Measurements from ENCODE around the gene SMG9. TPM values are rescaled to one million over a fixed set of nuclear protein-coding genes. Genes with fewer than 3 reads are reported as not detected.

Gene SMG9
- total and polyA plus RNA-seq, 2 of the 4 experiments (the other 2 are of a cell fraction) = 4.8 to 24.3 TPM

DNA sequence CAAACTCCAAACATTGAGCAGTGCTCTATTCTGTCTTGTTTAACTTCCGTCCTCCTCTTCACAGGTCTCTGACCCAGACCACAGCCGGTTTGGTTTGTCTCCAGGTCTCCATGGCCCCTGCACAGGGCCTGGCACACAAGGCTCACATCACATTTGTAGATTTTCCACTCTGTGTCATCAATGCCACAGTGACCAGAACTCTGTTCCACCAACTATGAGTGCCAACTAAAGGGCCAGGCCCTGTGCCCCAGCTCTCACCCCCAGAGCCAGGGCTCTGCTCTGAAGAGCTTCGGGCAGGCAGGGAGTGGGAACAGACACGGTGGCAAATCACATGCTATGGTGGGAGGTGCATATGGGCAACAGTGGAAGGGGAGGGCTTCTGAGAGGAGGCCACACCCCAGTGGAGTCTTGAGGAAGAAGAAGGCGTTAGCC lies 16.0 kb downstream of the SMG9 start:
- Histone ChIP-seq H3K36me3 (ENCODE audit: control insufficient read depth, insufficient read depth, low read length) (peaks cover 48% of the 10 kb centered on the region), H2AK5ac (ENCODE audit: low read depth, low read length) (no peak overlapping the region), H3K56ac (ENCODE audit: extremely low read depth, insufficient read depth, low read length) (no peak overlapping the region), H3K9me3 (ENCODE audit: control insufficient read depth, insufficient read depth, low read length) (no peaks in the 10 kb centered on the region), H2BK120ac (ENCODE audit: low read depth, low read length) (no peak overlapping the region), H3K9ac (ENCODE audit: low read depth, low read length) (no peak overlapping the region), H3K79me1 (ENCODE audit: low read depth in 1 of 2, low read length in 2 of 2) (peaks cover 0 to 13% of the 10 kb centered on the region in 2 experiments; a peak in 1 of 4 replicates), H3K9me1 (ENCODE audit: insufficient read depth, low read length) (peaks cover 3% of the 10 kb centered on the region; the same call in 1 of the 2 replicates), H3K27ac (ENCODE audit: insufficient read depth, low read length) (no peak overlapping the region), H3K4me3 (ENCODE audit: insufficient read depth, low read depth, low read length) (no peak overlapping the region), H2BK20ac (ENCODE audit: low read depth, low read length) (no peak overlapping the region), H2AFZ (replicated peaks; ENCODE audit: low read length, poor library complexity) (no peak overlapping the region), H2BK5ac (ENCODE audit: low read depth, low read length, poor library complexity, severe bottlenecking) (no peak overlapping the region), H2AK9ac (replicated peaks; ENCODE audit: low read depth, low read length, poor library complexity) (no peak overlapping the region), H4K91ac (ENCODE audit: insufficient read depth, low read depth, low read length) (no peak overlapping the region), H3K14ac (replicated peaks; ENCODE audit: low read depth, low read length) (no peak overlapping the region), H4K8ac (ENCODE audit: low read depth in 2 of 2, low read length in 2 of 2) (no peak overlapping the region), H3K27me3 (ENCODE audit: control insufficient read depth, insufficient read depth, low read length) (no peaks in the 10 kb centered on the region), H4K5ac (ENCODE audit: low read depth, low read length) (no peak overlapping the region), H3K4ac (ENCODE audit: low read depth, low read length) (no peak overlapping the region), H3K18ac (ENCODE audit: low read depth, low read length) (no peak overlapping the region), H3K23ac (ENCODE audit: low read depth, low read length) (no peak overlapping the region), H2BK15ac (ENCODE audit: low read depth, low read length) (no peak overlapping the region), H3K4me2 (ENCODE audit: low read depth, low read length) (no peak overlapping the region), H3K4me1 (ENCODE audit: control insufficient read depth, insufficient read depth, low read length) (peaks cover 7% of the 10 kb centered on the region; the same call in 1 of the 2 replicates), H4K20me1 (ENCODE audit: insufficient read depth, low read length) (peaks cover 5% of the 10 kb centered on the region; the same call in 1 of the 2 replicates)
- 58% methylated on average over 3 of the region's 5 CpGs; no CpG with 5 or more reads in 1 of the 2 experiments for WGBS, 2 experiments (ENCODE audit: extremely low coverage in 2 of 2, insufficient read length in 1 of 2)
- BruUV-seq (replicated peaks) = no TSS peak
- DNase-seq = no peak
- CTCF ChIA-PET = interaction anchor here (0.6 to 0.9 kb wide), 2 partner anchors 36 to 1554 kb away, joined by 3 to 4 read pairs; no protein-coding TSS in a partner anchor
- POLR2A ChIA-PET (ENCODE audit: unreplicated experiment) = interaction anchor here (0.6 kb wide), 1 partner anchor 245 kb away, joined by 3 read pairs; the partner anchor contains the start of gene ZNF155
- TF ChIP-seq CHD1 (IDR thresholded peaks at IDR 0.05; ENCODE audit: low read depth, low read length) (no peak), NFE2L2 (IDR thresholded peaks at IDR 0.05; ENCODE audit: low read depth, low read length) (no peak), FOS (IDR thresholded peaks at IDR 0.05; ENCODE audit: low read depth, low read length) (no peak), RFX5 (IDR thresholded peaks at IDR 0.05; ENCODE audit: low read depth, low read length) (no peak), MXI1 (IDR thresholded peaks at IDR 0.05; ENCODE audit: borderline replicate concordance, low read depth, low read length) (no peak), CEBPB (IDR thresholded peaks at IDR 0.05; ENCODE audit: low read depth, low read length) (no peak), RCOR1 (IDR thresholded peaks at IDR 0.05; ENCODE audit: insufficient replicate concordance, low read length) (no peak), MAZ (IDR thresholded peaks at IDR 0.05; ENCODE audit: borderline replicate concordance, low read depth, low read length) (no peak), POLR2A (IDR thresholded peaks at IDR 0.05; ENCODE audit: low read depth, low read length) (no peak), SMC3 (IDR thresholded peaks at IDR 0.05; ENCODE audit: low read depth, low read length) (no peak)
- intact Hi-C loops (cut with micrococcal nuclease) (no loop called here), dilution Hi-C loops (cut with HindIII; ENCODE audit: low sequenced_read_pairs, unreplicated experiment) (no loop called here), in situ Hi-C loops (cut with MboI; ENCODE audit: low sequenced_read_pairs) (no loop called here)
- no peak for ATAC-seq (ENCODE audit: low read depth)
